Keratinocyte (primary cell): Measurements from ENCODE around the gene MRPS23. TPM values are rescaled to one million over a fixed set of nuclear protein-coding genes. Genes with fewer than 3 reads are reported as not detected.

ENCODE experiments used
- DNase-seq: peaks from one replicate; pipeline ENCODE4 v3.0.0-alpha.2; 2011; ENCODE audit warnings: low read depth, missing footprints, low spot score
- FAIRE-seq: peaks from 2 replicates; lab custom pipeline; 2011; peaks lifted over from hg19 to GRCh38; lab: Jason Lieb, UNC
- H2AFZ ChIP-seq: 2 replicates; pipeline ENCODE4 v1.6.0; 2012; ENCODE audit warnings: low read length, control low read depth, inconsistent platforms; ENCODE audit not compliant: control insufficient read depth
- H3K27ac ChIP-seq: 2 replicates; pipeline ENCODE4 v1.5.1; 2011; ENCODE audit warnings: low read length; ENCODE audit not compliant: control insufficient read depth, insufficient read depth
- H3K27me3 ChIP-seq: 3 replicates; pipeline ENCODE4 v1.6.0; 2011; ENCODE audit warnings: low read length; ENCODE audit not compliant: control insufficient read depth, insufficient read depth; ENCODE audit errors: extremely low read depth
- H3K36me3 ChIP-seq, 2 experiments: 2 replicates in 1 of 2; 3 replicates in 1 of 2; pipeline ENCODE4 v1.5.1; 2011; ENCODE audit warnings: low read length in 2 of 2, mild to moderate bottlenecking in 1 of 2; ENCODE audit not compliant: control insufficient read depth in 2 of 2, insufficient read depth in 2 of 2; ENCODE audit errors: extremely low read depth in 1 of 2
- H3K4me1 ChIP-seq: 3 replicates; pipeline ENCODE4 v1.5.1; 2011; ENCODE audit warnings: low read length; ENCODE audit not compliant: control insufficient read depth, insufficient read depth; ENCODE audit errors: extremely low read depth
- H3K4me2 ChIP-seq: 3 replicates; pipeline ENCODE4 v1.6.0; 2011; ENCODE audit warnings: low read depth, low read length; ENCODE audit not compliant: control insufficient read depth, insufficient read depth; ENCODE audit errors: extremely low read depth
- H3K4me3 ChIP-seq, 3 experiments: fragments of 200-600 bp in 1 of 3; sonication (generic) in 1 of 3; 2 replicates in 2 of 3; 3 replicates in 1 of 3; pipeline ENCODE4 v1.5.1; 2011 to 2016; ENCODE audit warnings: low read length in 3 of 3, mild to moderate bottlenecking in 3 of 3, control low read depth in 2 of 3, inconsistent platforms in 1 of 3, low read depth in 1 of 3, mixed read lengths in 1 of 3, mixed run types in 1 of 3, moderate library complexity in 1 of 3; ENCODE audit not compliant: control insufficient read depth in 2 of 3, insufficient read depth in 2 of 3; ENCODE audit errors: extremely low read depth in 1 of 3
- H3K79me2 ChIP-seq: 2 replicates; pipeline ENCODE4 v1.6.0; 2012; ENCODE audit warnings: low read length; ENCODE audit not compliant: control insufficient read depth, insufficient read depth
- H3K9ac ChIP-seq: 3 replicates; pipeline ENCODE4 v1.6.0; 2011; ENCODE audit warnings: low read length; ENCODE audit not compliant: control insufficient read depth, insufficient read depth; ENCODE audit errors: extremely low read depth
- H3K9me1 ChIP-seq: 3 replicates; pipeline ENCODE4 v1.6.0; 2011; ENCODE audit warnings: low read length; ENCODE audit not compliant: control insufficient read depth, insufficient read depth; ENCODE audit errors: extremely low read depth
- H3K9me3 ChIP-seq: 2 replicates; pipeline ENCODE4 v1.5.1; 2012; ENCODE audit warnings: low read depth, low read length; ENCODE audit not compliant: control insufficient read depth
- H4K20me1 ChIP-seq: 3 replicates; pipeline ENCODE4 v1.6.0; 2011; ENCODE audit warnings: low read length; ENCODE audit not compliant: control insufficient read depth, insufficient read depth; ENCODE audit errors: extremely low read depth
- EZH2 ChIP-seq: IDR thresholded peaks from one replicate; pipeline ENCODE4 v1.6.1; 2012; ENCODE audit warnings: inconsistent platforms, mild to moderate bottlenecking, low read length, moderate library complexity
- dilution Hi-C: fragments of 300-500 bp; cut with MboI; formaldehyde crosslinking; loops from one replicate; pipeline ENCODE4 v1.7.0; 2020; ENCODE audit warnings: low sequenced_read_pairs; ENCODE audit not compliant: extremely low pct_ligation_motif_present
- polyA plus RNA-seq, 5 experiments: library from polyadenylated mRNA; depleted of rRNA in 3 of 5; stranded (reverse) in 3 of 5; stranded (forward) in 1 of 5; unstranded in 1 of 5; fragments of >200 nt; gene quantifications; 1 replicate in 1 of 5; 2 replicates in 3 of 5; 3 replicates in 1 of 5; pipeline versions ENCODE4 v1.2.1 to v1.2.3, GENCODE V29; 2011 to 2012; ENCODE audit warnings: missing spikeins in 2 of 5, low read depth in 1 of 5, low replicate concordance in 1 of 5
- TF ChIP-seq, protein P1 (sequence below), 3 experiments: IDR thresholded peaks in 1 of 3; conservative IDR thresholded peaks in 1 of 3; optimal IDR thresholded peaks in 1 of 3; 2 replicates in 2 of 3; 3 replicates in 1 of 3; pipeline versions ENCODE3 to v1.5.1; 2011; ENCODE audit warnings: low read length in 3 of 3, mild to moderate bottlenecking in 3 of 3, moderate library complexity in 2 of 3, control low read depth in 1 of 3, inconsistent platforms in 1 of 3; ENCODE audit not compliant: insufficient read depth in 2 of 3; ENCODE audit errors: extremely low read depth in 1 of 3

Gene MRPS23
- polyA plus RNA-seq, 1 donor (not counting 4 experiments of a cell fraction or from before 2014, with no cell fraction given): 57.3 TPM

DNA sequence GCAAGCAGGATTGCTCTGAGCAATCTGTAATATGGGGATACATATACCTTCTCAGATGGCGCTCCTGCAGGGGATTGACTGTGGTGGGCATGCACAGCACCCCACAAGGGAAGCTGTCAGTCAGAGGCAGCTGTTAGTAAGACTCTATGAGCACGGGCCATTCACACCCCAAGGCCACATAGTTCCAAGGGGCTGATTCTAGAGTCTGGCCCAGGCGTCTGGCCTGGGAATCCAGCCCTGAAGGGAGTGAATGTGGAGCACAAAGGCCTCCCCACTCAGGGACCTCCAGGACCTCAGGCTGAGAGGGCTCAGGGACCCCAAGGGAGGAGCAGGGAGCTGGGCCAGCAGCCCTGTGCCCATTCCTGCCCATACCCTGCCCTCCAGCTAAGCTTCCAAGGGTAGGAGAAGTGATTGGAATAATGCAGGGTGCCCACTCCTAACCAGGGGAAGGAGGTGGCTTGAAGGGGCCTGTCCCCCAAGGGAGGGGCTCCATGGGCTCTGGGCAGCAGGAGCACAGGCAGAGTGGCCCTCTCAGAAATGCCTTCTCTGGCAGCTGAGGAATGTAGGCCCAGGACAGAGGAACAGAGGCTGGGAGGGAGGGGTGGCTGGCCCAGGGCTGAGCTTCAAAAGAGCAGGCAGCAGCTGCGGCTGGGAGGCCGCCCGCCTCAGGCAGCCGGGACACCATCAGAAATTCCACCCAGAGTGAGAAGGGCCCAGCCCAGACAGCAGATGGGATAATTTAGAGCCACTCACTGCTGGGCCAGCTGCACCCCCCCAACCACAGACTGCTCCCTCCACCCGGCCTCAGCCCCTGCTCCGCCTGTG, 48.9 kb upstream of the MRPS23 start:
- Histone ChIP-seq H3K4me1 (peaks cover 52% of the 10 kb centered on the region), H3K79me2 (no peaks in the 10 kb centered on the region), H3K4me2 (peak overlapping the region; percentile 39), H2AFZ (no peak overlapping the region), H3K4me3 (no peak overlapping the region), H3K9me3 (no peaks in the 10 kb centered on the region), H3K27me3 (no peaks in the 10 kb centered on the region), H3K9me1 (no peaks in the 10 kb centered on the region), H3K9ac (peak overlapping the region; percentile 46), H4K20me1 (no peaks in the 10 kb centered on the region), H3K36me3 (no peaks in the 10 kb centered on the region), H3K27ac (peak overlapping the region; percentile 49)
- no peak for DNase-seq
- FAIRE-seq: no peak
- TF ChIP-seq, protein P1, sequence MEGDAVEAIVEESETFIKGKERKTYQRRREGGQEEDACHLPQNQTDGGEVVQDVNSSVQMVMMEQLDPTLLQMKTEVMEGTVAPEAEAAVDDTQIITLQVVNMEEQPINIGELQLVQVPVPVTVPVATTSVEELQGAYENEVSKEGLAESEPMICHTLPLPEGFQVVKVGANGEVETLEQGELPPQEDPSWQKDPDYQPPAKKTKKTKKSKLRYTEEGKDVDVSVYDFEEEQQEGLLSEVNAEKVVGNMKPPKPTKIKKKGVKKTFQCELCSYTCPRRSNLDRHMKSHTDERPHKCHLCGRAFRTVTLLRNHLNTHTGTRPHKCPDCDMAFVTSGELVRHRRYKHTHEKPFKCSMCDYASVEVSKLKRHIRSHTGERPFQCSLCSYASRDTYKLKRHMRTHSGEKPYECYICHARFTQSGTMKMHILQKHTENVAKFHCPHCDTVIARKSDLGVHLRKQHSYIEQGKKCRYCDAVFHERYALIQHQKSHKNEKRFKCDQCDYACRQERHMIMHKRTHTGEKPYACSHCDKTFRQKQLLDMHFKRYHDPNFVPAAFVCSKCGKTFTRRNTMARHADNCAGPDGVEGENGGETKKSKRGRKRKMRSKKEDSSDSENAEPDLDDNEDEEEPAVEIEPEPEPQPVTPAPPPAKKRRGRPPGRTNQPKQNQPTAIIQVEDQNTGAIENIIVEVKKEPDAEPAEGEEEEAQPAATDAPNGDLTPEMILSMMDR (optimal IDR thresholded peaks at IDR 0.05 in 1 of 3, IDR thresholded peaks at IDR 0.05 in 1 of 3, conservative IDR thresholded peaks at IDR 0.05 in 1 of 3; ENCODE audit: extremely low read depth in 1 of 3, insufficient read depth in 2 of 3, low read length in 3 of 3): no peak
- TF ChIP-seq EZH2: no peak
- dilution Hi-C loops: no loop called here

DNA sequence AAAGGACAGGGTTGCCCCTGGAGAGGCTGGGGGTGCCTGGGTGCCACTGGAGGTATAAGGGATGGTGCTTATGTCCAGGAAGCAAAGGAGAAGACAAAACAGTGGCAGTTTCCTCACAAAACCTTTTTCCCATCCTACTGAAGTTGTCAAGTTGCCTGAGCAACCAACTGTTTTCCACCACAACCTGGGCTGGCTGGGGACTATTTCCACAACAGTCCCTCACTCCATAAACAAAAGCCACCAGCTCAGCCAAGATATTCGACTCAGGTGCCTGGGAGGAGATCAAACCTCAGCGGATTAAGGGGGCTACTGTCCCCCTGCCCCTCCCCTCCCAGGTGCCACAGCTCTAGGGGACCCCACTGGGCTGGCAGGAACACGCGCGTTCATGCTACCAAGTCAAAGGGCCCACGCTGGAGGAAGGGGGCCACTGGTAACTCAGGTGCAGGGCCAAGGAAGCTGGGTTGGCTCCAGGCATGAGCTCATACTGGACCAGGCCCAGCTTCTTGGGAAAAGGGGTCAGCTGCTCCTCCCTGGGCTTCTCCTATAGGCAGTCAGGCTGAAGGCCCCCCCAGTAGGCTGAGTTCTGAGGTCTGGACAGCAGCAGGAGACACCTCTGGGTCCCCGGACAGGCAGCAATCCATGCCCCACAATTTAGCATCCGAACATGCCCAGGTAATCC, 45.7 kb upstream of the MRPS23 start:
- H3K27ac ChIP-seq: no peak overlapping the region

More for the DNA sequence above, 45.7 kb upstream of the MRPS23 start:
- Histone ChIP-seq H2AFZ (no peak overlapping the region), H4K20me1 (no peaks in the 10 kb centered on the region), H3K9ac (no peak overlapping the region), H3K4me2 (no peak overlapping the region), H3K9me1 (no peaks in the 10 kb centered on the region), H3K9me3 (no peaks in the 10 kb centered on the region), H3K36me3 (no peaks in the 10 kb centered on the region), H3K4me1 (peaks cover 41% of the 10 kb centered on the region), H3K4me3 (no peak overlapping the region), H3K27me3 (no peaks in the 10 kb centered on the region), H3K79me2 (no peaks in the 10 kb centered on the region)
- TF ChIP-seq, protein P1 (optimal IDR thresholded peaks at IDR 0.05 in 1 of 3, IDR thresholded peaks at IDR 0.05 in 1 of 3, conservative IDR thresholded peaks at IDR 0.05 in 1 of 3; ENCODE audit: extremely low read depth in 1 of 3, insufficient read depth in 2 of 3, low read length in 3 of 3): no peak
- no peak for TF ChIP-seq EZH2
- FAIRE-seq (no peak), DNase-seq (no peak)
- dilution Hi-C loops: no loop called here
